NB4 (cell line): ENCODE measurements around the gene IQSEC3.
"Not testable (repeated sequence)": the region's sequence is repeated elsewhere in the genome, so short reads cannot be mapped to it uniquely, and the experiment has no call there.

Experiments
- POLR2A ChIP-seq: IDR thresholded peaks from 2 replicates; pipeline ENCODE4 v1.6.1; 2011; ENCODE audit warnings: mild to moderate bottlenecking; ENCODE audit not compliant: insufficient read length; ENCODE audit errors: extremely low read depth
- TF ChIP-seq, protein P1 (sequence below): IDR thresholded peaks from one replicate; pipeline ENCODE4 v1.5.1; 2012; ENCODE audit warnings: low read depth, low read length

DNA sequence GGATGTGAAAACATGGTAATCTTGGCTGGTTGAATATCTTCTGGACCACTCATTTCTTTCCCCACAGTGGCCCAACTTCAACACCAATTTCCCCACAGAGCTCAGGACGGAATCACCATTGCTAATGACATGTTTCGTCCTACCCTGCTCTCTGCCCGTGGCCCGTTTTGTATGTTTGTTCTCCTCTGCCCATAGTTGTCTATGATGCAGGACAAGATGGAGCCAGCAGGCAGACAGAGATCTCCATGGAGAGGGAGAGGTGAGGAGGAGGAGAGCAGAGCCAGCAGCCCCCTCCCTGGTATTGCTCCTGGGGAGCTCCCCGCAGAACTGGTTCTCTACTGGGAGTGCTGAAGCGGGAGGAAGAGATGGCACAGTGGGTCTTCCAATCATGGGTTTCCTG, 3.1 kb downstream of the IQSEC3 start:
- TF ChIP-seq, protein P1, sequence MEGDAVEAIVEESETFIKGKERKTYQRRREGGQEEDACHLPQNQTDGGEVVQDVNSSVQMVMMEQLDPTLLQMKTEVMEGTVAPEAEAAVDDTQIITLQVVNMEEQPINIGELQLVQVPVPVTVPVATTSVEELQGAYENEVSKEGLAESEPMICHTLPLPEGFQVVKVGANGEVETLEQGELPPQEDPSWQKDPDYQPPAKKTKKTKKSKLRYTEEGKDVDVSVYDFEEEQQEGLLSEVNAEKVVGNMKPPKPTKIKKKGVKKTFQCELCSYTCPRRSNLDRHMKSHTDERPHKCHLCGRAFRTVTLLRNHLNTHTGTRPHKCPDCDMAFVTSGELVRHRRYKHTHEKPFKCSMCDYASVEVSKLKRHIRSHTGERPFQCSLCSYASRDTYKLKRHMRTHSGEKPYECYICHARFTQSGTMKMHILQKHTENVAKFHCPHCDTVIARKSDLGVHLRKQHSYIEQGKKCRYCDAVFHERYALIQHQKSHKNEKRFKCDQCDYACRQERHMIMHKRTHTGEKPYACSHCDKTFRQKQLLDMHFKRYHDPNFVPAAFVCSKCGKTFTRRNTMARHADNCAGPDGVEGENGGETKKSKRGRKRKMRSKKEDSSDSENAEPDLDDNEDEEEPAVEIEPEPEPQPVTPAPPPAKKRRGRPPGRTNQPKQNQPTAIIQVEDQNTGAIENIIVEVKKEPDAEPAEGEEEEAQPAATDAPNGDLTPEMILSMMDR: not testable (repeated sequence)
- not testable (repeated sequence) for TF ChIP-seq POLR2A
